Measurements from ENCODE around the gene COMMD10. TPM values are rescaled to one million over a fixed set of nuclear protein-coding genes. Genes with fewer than 3 reads are reported as not detected.
"Not testable (repeated sequence)": the region's sequence is repeated elsewhere in the genome, so short reads cannot be mapped to it uniquely, and the experiment has no call there.

COMMD10 gene
- total and polyA plus RNA-seq, 8 donors, result 3.2 to 72.8 (median 35.4) TPM

- Histone ChIP-seq H3K9me3 (no peaks in the 10 kb centered on the region), H3K4me3 (no peak overlapping the region), H3K36me3 (peaks cover 0 to 12% (median 3%) of the 10 kb centered on the region in 4 donors), H3K4me1 (no peaks in the 10 kb centered on the region), H3K27ac (no peak overlapping the region), H3K27me3 (no peaks in the 10 kb centered on the region)
- WGBS, 5 donors, result 84 to 93% (median 90%) methylated on average over 5 of the region's 5 CpGs
- no peak for TF ChIP-seq EP300 (IDR thresholded peaks at IDR 0.05)
- DNase-seq, result no peak
- intact Hi-C loops (cut with DNase I; ENCODE audit: low total_unique reads), result no loop called here
Measured at GRCh38 chr5:116078199-116078598, 6.6 kb upstream of the COMMD10 start.

GRCh38 chr5:116084287-116084691 lies 536 bp upstream of the COMMD10 start:
- peak overlapping the region in 4 of 5 donors; percentile 88 to 96 (median 91) for H3K27ac ChIP-seq
- intact Hi-C loops (cut with DNase I; ENCODE audit: low total_unique reads), result no loop called here
- H3K27me3 ChIP-seq, result no peaks in the 10 kb centered on the region
- H3K36me3 ChIP-seq, result peaks cover 6 to 22% (median 14%) of the 10 kb centered on the region in 4 donors
- WGBS, 5 donors, result 4 to 14% (median 11%) methylated on average over 11 of the region's 11 CpGs
- peaks cover 6 to 29% (median 23%) of the 10 kb centered on the region in 4 donors for H3K4me1 ChIP-seq
- H3K9me3 ChIP-seq, result no peaks in the 10 kb centered on the region
- DNase-seq, result peak; percentile 31 to 73
- no peak for TF ChIP-seq EP300 (IDR thresholded peaks at IDR 0.05)
- TF ChIP-seq CTCF (IDR thresholded peaks at IDR 0.05), result no peak
- no peak for TF ChIP-seq POLR2AphosphoS5 (IDR thresholded peaks at IDR 0.05)
- no peak for TF ChIP-seq POLR2A (IDR thresholded peaks at IDR 0.05)
- H3K4me3 ChIP-seq, result peak overlapping the region; percentile 55 to 96 (median 73)

- DNase-seq; intact Hi-C loops (cut with DNase I; ENCODE audit: low total_unique reads); H3K27ac ChIP-seq; H3K27me3 ChIP-seq; H3K9me3 ChIP-seq: not testable (repeated sequence)
- H3K4me3 ChIP-seq, result peak overlapping the region in 2 of 4 donors; percentile 71 to 96
- 98 to 99% (median 98%) methylated on average over 11 of the region's 11 CpGs for WGBS, 5 donors
- H3K4me1 ChIP-seq, result peaks cover 6 to 36% (median 23%) of the 10 kb centered on the region in 4 donors
- peaks cover 6 to 23% (median 12%) of the 10 kb centered on the region in 4 donors for H3K36me3 ChIP-seq
Measured at GRCh38 chr5:116086309-116086708, 1.5 kb downstream of the COMMD10 start.

GRCh38 chr5:116088062-116088461 lies 3.2 kb downstream of the COMMD10 start:
- intact Hi-C loops (cut with DNase I; ENCODE audit: low total_unique reads), result no loop called here

GRCh38 chr5:116090302-116090701 lies 5.5 kb downstream of the COMMD10 start:
- no peak for DNase-seq
- Histone ChIP-seq H3K9me3 (no peaks in the 10 kb centered on the region), H3K4me3 (no peak overlapping the region), H3K36me3 (peaks cover 15 to 62% (median 50%) of the 10 kb centered on the region in 4 donors), H3K27ac (no peak overlapping the region), H3K27me3 (no peaks in the 10 kb centered on the region), H3K4me1 (peaks cover 6 to 23% (median 15%) of the 10 kb centered on the region in 4 donors)
- no peak for TF ChIP-seq CTCF (IDR thresholded peaks at IDR 0.05)
- 88 to 96% (median 93%) methylated on average over 3 of the region's 3 CpGs for WGBS, 5 donors
- intact Hi-C loops (cut with DNase I; ENCODE audit: low total_unique reads), result no loop called here

More at GRCh38 chr5:116088062-116088461, 3.2 kb downstream of the COMMD10 start:
- Histone ChIP-seq H3K9me3 (no peaks in the 10 kb centered on the region), H3K36me3 (peaks cover 8 to 39% (median 27%) of the 10 kb centered on the region in 4 donors), H3K4me3 (no peak overlapping the region), H3K27ac (no peak overlapping the region), H3K27me3 (no peaks in the 10 kb centered on the region), H3K4me1 (peaks cover 6 to 36% (median 23%) of the 10 kb centered on the region in 4 donors)
- DNase-seq, result no peak
- TF ChIP-seq POLR2A (IDR thresholded peaks at IDR 0.05), result no peak
- no peak for TF ChIP-seq EP300 (IDR thresholded peaks at IDR 0.05)
- TF ChIP-seq CTCF (IDR thresholded peaks at IDR 0.05), result no peak
- TF ChIP-seq POLR2AphosphoS5 (IDR thresholded peaks at IDR 0.05), result no peak

Data from stomach (tissue), 9 donors.